ENCODE data around the gene ASAP2.

Gene ASAP2

GRCh38 chr2:9241233-9241632 is 34.6 kb downstream of the ASAP2 start:
- Histone ChIP-seq H3K9ac (ENCODE audit: low read depth, low read length, poor library complexity, severe bottlenecking) (no peak overlapping the region), H2AFZ (ENCODE audit: low read length) (no peak overlapping the region), H3K9me2 (replicated peaks; ENCODE audit: low read depth, low read length) (no peaks in the 10 kb centered on the region), H3K4me2 (ENCODE audit: low read depth, low read length, poor library complexity, severe bottlenecking) (no peak overlapping the region), H3F3A (ENCODE audit: low read depth) (no peaks in the 10 kb centered on the region), H3K4me3 (ENCODE audit: low read length, poor library complexity, severe bottlenecking) (no peak overlapping the region), H3K36me3 (ENCODE audit: insufficient read depth, low read length) (no peaks in the 10 kb centered on the region), H3K9me3 (ENCODE audit: insufficient read depth, low read depth, low read length) (no peaks in the 10 kb centered on the region), H3K27me3 (ENCODE audit: insufficient read depth, low read length, poor library complexity, severe bottlenecking) (no peaks in the 10 kb centered on the region), H3K4me1 (ENCODE audit: insufficient read depth, low read length, poor library complexity, severe bottlenecking) (no peaks in the 10 kb centered on the region), H4K20me1 (ENCODE audit: insufficient read depth, low read length, poor library complexity, severe bottlenecking) (no peaks in the 10 kb centered on the region), H3K79me2 (ENCODE audit: insufficient read depth, low read length) (peaks cover 50% of the 10 kb centered on the region)
- TF ChIP-seq EZH2phosphoT487 (IDR thresholded peaks at IDR 0.05; ENCODE audit: borderline replicate concordance) (no peak), CTCF (conservative IDR thresholded peaks at IDR 0.05; ENCODE audit: low read length) (no peak)

- H3K4me2 ChIP-seq (ENCODE audit: low read depth, low read length, poor library complexity, severe bottlenecking): no peak overlapping the region
- H3K36me3 ChIP-seq (ENCODE audit: insufficient read depth, low read length): no peaks in the 10 kb centered on the region
- no peak overlapping the region for H3K4me3 ChIP-seq (ENCODE audit: low read length, poor library complexity, severe bottlenecking)
- TF ChIP-seq EZH2phosphoT487 (IDR thresholded peaks at IDR 0.05; ENCODE audit: borderline replicate concordance) (no peak), CTCF (conservative IDR thresholded peaks at IDR 0.05; ENCODE audit: low read length) (no peak)
- peaks cover under 1% of the 10 kb centered on the region for H3K4me1 ChIP-seq (ENCODE audit: insufficient read depth, low read length, poor library complexity, severe bottlenecking)
- H3K9me2 ChIP-seq (replicated peaks; ENCODE audit: low read depth, low read length): no peaks in the 10 kb centered on the region
- no peaks in the 10 kb centered on the region for H3K9me3 ChIP-seq (ENCODE audit: insufficient read depth, low read depth, low read length)
- H2AFZ ChIP-seq (ENCODE audit: low read length): no peak overlapping the region
- no peaks in the 10 kb centered on the region for H3F3A ChIP-seq (ENCODE audit: low read depth)
- peaks cover 49% of the 10 kb centered on the region for H3K79me2 ChIP-seq (ENCODE audit: insufficient read depth, low read length)
- no peak overlapping the region for H3K9ac ChIP-seq (ENCODE audit: low read depth, low read length, poor library complexity, severe bottlenecking)
- H4K20me1 ChIP-seq (ENCODE audit: insufficient read depth, low read length, poor library complexity, severe bottlenecking): peaks cover 3% of the 10 kb centered on the region
- no peaks in the 10 kb centered on the region for H3K27me3 ChIP-seq (ENCODE audit: insufficient read depth, low read length, poor library complexity, severe bottlenecking)
Observed at GRCh38 chr2:9243357-9243756, 36.7 kb downstream of the ASAP2 start.

- Histone ChIP-seq H3K36me3 (ENCODE audit: insufficient read depth, low read length) (no peaks in the 10 kb centered on the region), H3K4me2 (ENCODE audit: low read depth, low read length, poor library complexity, severe bottlenecking) (no peak overlapping the region), H3K27me3 (ENCODE audit: insufficient read depth, low read length, poor library complexity, severe bottlenecking) (no peaks in the 10 kb centered on the region), H3K4me3 (ENCODE audit: low read length, poor library complexity, severe bottlenecking) (no peak overlapping the region), H4K20me1 (ENCODE audit: insufficient read depth, low read length, poor library complexity, severe bottlenecking) (peaks cover 11% of the 10 kb centered on the region), H3K79me2 (ENCODE audit: insufficient read depth, low read length) (peaks cover 58% of the 10 kb centered on the region), H3K4me1 (ENCODE audit: insufficient read depth, low read length, poor library complexity, severe bottlenecking) (peaks cover 13% of the 10 kb centered on the region), H3K9ac (ENCODE audit: low read depth, low read length, poor library complexity, severe bottlenecking) (no peak overlapping the region), H3K9me3 (ENCODE audit: insufficient read depth, low read depth, low read length) (no peaks in the 10 kb centered on the region), H2AFZ (ENCODE audit: low read length) (no peak overlapping the region), H3K9me2 (replicated peaks; ENCODE audit: low read depth, low read length) (no peaks in the 10 kb centered on the region), H3F3A (ENCODE audit: low read depth) (no peaks in the 10 kb centered on the region)
- TF ChIP-seq EZH2phosphoT487 (IDR thresholded peaks at IDR 0.05; ENCODE audit: borderline replicate concordance) (no peak), CTCF (conservative IDR thresholded peaks at IDR 0.05; ENCODE audit: low read length) (no peak)
Observed at GRCh38 chr2:9244985-9245544, 38.5 kb downstream of the ASAP2 start.
